ENCODE data around the gene OR6C2. TPM values are rescaled to one million over a fixed set of nuclear protein-coding genes. Genes with fewer than 3 reads are reported as not detected.

Gene OR6C2
- total and polyA plus RNA-seq, 2 of the 8 experiments (the other 6 are each of a cell fraction or from before 2014, with no cell fraction given), result not detected

DNA sequence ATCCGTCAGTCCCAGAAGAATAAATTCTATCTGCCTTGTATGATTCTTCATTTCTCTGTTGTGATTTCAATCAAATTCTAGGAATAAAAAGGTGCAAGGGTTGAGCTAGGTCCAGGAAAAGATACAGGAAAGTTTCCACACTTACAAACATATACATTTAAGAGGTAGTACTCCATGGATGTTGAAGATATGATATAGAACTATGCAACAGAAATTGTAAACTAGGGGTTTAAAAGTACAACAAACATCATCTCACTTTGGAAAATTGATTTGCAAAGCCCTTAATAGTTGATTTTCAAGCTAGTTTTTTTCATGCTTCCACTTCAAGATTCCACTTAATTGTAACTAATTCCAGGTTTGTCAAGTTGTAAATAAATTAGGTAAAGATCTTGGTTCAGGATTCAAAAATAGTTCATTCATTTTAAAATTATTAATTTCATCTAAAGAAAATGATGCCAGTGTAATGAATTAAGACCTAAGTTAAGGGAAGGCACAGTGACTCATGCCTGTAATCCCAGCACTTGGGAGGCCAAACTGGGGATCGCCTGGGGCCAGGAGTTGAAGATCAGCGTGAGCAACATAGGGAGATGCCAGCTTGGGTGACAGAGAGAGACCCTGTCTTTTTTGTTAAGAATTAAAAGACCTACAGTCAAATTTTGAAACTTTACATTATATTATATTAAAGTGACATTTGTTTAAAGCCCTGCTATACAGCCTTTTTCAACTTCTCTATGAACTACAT, 26.4 kb downstream of the OR6C2 start, which contains the start of gene OR6C70 (continued):
- TF ChIP-seq, protein P1, sequence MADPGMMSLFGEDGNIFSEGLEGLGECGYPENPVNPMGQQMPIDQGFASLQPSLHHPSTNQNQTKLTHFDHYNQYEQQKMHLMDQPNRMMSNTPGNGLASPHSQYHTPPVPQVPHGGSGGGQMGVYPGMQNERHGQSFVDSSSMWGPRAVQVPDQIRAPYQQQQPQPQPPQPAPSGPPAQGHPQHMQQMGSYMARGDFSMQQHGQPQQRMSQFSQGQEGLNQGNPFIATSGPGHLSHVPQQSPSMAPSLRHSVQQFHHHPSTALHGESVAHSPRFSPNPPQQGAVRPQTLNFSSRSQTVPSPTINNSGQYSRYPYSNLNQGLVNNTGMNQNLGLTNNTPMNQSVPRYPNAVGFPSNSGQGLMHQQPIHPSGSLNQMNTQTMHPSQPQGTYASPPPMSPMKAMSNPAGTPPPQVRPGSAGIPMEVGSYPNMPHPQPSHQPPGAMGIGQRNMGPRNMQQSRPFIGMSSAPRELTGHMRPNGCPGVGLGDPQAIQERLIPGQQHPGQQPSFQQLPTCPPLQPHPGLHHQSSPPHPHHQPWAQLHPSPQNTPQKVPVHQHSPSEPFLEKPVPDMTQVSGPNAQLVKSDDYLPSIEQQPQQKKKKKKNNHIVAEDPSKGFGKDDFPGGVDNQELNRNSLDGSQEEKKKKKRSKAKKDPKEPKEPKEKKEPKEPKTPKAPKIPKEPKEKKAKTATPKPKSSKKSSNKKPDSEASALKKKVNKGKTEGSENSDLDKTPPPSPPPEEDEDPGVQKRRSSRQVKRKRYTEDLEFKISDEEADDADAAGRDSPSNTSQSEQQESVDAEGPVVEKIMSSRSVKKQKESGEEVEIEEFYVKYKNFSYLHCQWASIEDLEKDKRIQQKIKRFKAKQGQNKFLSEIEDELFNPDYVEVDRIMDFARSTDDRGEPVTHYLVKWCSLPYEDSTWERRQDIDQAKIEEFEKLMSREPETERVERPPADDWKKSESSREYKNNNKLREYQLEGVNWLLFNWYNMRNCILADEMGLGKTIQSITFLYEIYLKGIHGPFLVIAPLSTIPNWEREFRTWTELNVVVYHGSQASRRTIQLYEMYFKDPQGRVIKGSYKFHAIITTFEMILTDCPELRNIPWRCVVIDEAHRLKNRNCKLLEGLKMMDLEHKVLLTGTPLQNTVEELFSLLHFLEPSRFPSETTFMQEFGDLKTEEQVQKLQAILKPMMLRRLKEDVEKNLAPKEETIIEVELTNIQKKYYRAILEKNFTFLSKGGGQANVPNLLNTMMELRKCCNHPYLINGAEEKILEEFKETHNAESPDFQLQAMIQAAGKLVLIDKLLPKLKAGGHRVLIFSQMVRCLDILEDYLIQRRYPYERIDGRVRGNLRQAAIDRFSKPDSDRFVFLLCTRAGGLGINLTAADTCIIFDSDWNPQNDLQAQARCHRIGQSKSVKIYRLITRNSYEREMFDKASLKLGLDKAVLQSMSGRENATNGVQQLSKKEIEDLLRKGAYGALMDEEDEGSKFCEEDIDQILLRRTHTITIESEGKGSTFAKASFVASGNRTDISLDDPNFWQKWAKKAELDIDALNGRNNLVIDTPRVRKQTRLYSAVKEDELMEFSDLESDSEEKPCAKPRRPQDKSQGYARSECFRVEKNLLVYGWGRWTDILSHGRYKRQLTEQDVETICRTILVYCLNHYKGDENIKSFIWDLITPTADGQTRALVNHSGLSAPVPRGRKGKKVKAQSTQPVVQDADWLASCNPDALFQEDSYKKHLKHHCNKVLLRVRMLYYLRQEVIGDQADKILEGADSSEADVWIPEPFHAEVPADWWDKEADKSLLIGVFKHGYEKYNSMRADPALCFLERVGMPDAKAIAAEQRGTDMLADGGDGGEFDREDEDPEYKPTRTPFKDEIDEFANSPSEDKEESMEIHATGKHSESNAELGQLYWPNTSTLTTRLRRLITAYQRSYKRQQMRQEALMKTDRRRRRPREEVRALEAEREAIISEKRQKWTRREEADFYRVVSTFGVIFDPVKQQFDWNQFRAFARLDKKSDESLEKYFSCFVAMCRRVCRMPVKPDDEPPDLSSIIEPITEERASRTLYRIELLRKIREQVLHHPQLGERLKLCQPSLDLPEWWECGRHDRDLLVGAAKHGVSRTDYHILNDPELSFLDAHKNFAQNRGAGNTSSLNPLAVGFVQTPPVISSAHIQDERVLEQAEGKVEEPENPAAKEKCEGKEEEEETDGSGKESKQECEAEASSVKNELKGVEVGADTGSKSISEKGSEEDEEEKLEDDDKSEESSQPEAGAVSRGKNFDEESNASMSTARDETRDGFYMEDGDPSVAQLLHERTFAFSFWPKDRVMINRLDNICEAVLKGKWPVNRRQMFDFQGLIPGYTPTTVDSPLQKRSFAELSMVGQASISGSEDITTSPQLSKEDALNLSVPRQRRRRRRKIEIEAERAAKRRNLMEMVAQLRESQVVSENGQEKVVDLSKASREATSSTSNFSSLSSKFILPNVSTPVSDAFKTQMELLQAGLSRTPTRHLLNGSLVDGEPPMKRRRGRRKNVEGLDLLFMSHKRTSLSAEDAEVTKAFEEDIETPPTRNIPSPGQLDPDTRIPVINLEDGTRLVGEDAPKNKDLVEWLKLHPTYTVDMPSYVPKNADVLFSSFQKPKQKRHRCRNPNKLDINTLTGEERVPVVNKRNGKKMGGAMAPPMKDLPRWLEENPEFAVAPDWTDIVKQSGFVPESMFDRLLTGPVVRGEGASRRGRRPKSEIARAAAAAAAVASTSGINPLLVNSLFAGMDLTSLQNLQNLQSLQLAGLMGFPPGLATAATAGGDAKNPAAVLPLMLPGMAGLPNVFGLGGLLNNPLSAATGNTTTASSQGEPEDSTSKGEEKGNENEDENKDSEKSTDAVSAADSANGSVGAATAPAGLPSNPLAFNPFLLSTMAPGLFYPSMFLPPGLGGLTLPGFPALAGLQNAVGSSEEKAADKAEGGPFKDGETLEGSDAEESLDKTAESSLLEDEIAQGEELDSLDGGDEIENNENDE (IDR thresholded peaks at IDR 0.05; ENCODE audit: insufficient replicate concordance, low read length), result no peak
- TF ChIP-seq TAF7 (optimal IDR thresholded peaks at IDR 0.05; ENCODE audit: borderline replicate concordance, low read depth, low read length) (no peak), CTCF (IDR thresholded peaks at IDR 0.05; ENCODE audit: control extremely low read depth in 1 of 3, insufficient read depth in 1 of 3, low read depth in 1 of 3, low read length in 3 of 3) (no peak), TBP (IDR thresholded peaks at IDR 0.05; ENCODE audit: low read depth, low read length) (no peak), RNF2 (IDR thresholded peaks at IDR 0.05; ENCODE audit: borderline replicate concordance, low read depth, low read length, missing control alignments, poor library complexity, severe bottlenecking) (no peak), HDAC6 (IDR thresholded peaks at IDR 0.05; ENCODE audit: low read depth, low read length) (no peak), RFX5 (IDR thresholded peaks at IDR 0.05; ENCODE audit: borderline replicate concordance, low read depth, low read length) (no peak)
